Muscle of arm (tissue), 12 donors: ENCODE data around the gene SPNS3. TPM values are rescaled to one million over a fixed set of nuclear protein-coding genes. Genes with fewer than 3 reads are reported as not detected.

Experiments used
- DNase-seq: peaks from one replicate; pipeline ENCODE4 v3.0.0-alpha.2; 2013
- polyA plus RNA-seq, 12 donors: library from polyadenylated mRNA; unstranded; fragments of 120-200 nt; gene quantifications; one replicate each; pipeline ENCODE4 v1.2.1, GENCODE V29; 2013; ENCODE audit not compliant: insufficient read length in 12 of 12

The SPNS3 gene
- polyA plus RNA-seq, 12 donors, result 0.12 to 1.7 (median 0.41) TPM; not detected in 2

GRCh38 chr17:4525691-4526397 is 92.1 kb downstream of the SPNS3 start:
- no peak for DNase-seq

- DNase-seq, result no peak
These were observed 93.4 kb downstream of the SPNS3 start for GRCh38 chr17:4527134-4527533.

- DNase-seq, result no peak
These were observed 93.9 kb downstream of the SPNS3 start for GRCh38 chr17:4527566-4528125.

GRCh38 chr17:4529533-4530152 is 95.9 kb downstream of the SPNS3 start:
- no peak for DNase-seq

GRCh38 chr17:4530799-4531730 is 97.3 kb downstream of the SPNS3 start:
- DNase-seq, result no peak

GRCh38 chr17:4531988-4532736 is 98.4 kb downstream of the SPNS3 start:
- DNase-seq, result no peak

- DNase-seq, result no peak
These were observed 99.3 kb downstream of the SPNS3 start for GRCh38 chr17:4532860-4533522.

GRCh38 chr17:4533523-4534504 is 100.1 kb downstream of the SPNS3 start:
- no peak for DNase-seq

GRCh38 chr17:4534515-4534914 is 100.8 kb downstream of the SPNS3 start:
- DNase-seq, result no peak

GRCh38 chr17:4534928-4535666 is 101.4 kb downstream of the SPNS3 start:
- no peak for DNase-seq

- no peak for DNase-seq
These were observed 102.0 kb downstream of the SPNS3 start for GRCh38 chr17:4535667-4536258.

- no peak for DNase-seq
These were observed 102.6 kb downstream of the SPNS3 start for GRCh38 chr17:4536259-4536741.

GRCh38 chr17:4536742-4537411 is 103.1 kb downstream of the SPNS3 start:
- no peak for DNase-seq
